H1 (cell line): ENCODE measurements around the gene PURA. TPM values are rescaled to one million over a fixed set of nuclear protein-coding genes. Genes with fewer than 3 reads are reported as not detected.

Source experiments
- CREB1 ChIP-seq: IDR thresholded peaks from 2 replicates; pipeline ENCODE4 v1.6.1; 2012; ENCODE audit warnings: inconsistent platforms
- CTBP2 ChIP-seq: IDR thresholded peaks from 2 replicates; pipeline ENCODE4 v1.7.0; 2011; ENCODE audit warnings: borderline replicate concordance, mild to moderate bottlenecking, moderate library complexity, mixed read lengths, low read length; ENCODE audit not compliant: insufficient read depth, insufficient read length
- JUND ChIP-seq: IDR thresholded peaks from 2 replicates; pipeline ENCODE4 v1.6.1; 2011; ENCODE audit warnings: mild to moderate bottlenecking, improper control_type of control experiment, low read length
- NANOG ChIP-seq: IDR thresholded peaks from 2 replicates; pipeline ENCODE4 v1.6.1; 2011; ENCODE audit warnings: low read length, low read depth, mild to moderate bottlenecking, inconsistent platforms; ENCODE audit not compliant: insufficient read depth, poor library complexity, severe bottlenecking
- POLR2A ChIP-seq, 2 experiments: IDR thresholded peaks; 1 replicate in 1 of 2; 2 replicates in 1 of 2; pipeline ENCODE4 v1.6.1; 2011; ENCODE audit warnings: low read depth in 2 of 2, low read length in 2 of 2, mild to moderate bottlenecking in 2 of 2; ENCODE audit errors: control extremely low read depth in 1 of 2
- polyA plus RNA-seq, 7 experiments: library from polyadenylated mRNA; depleted of rRNA in 3 of 7; stranded (reverse) in 5 of 7; unstranded in 2 of 7; fragments of >200 nt in 5 of 7; fragments of 200-250 nt in 2 of 7; gene quantifications; 1 replicate in 5 of 7; 2 replicates in 1 of 7; 4 replicates in 1 of 7; pipeline versions ENCODE4 v1.2.1 to v1.2.3, GENCODE V29; 2011 to 2013; ENCODE audit warnings: missing spikeins in 2 of 7, mixed read lengths in 2 of 7
- total RNA-seq: library from RNA; stranded (reverse); fragmentation: NEBNext Ultra II Directional; extraction: Animal tissue kit (Norgen Biotek cat#: 25700); gene quantifications from 2 replicates; pipeline ENCODE4 v1.2.1, GENCODE V29; 2021

Gene PURA
- total and polyA plus RNA-seq, 2 of the 8 experiments (the other 6 are each of a cell fraction or from before 2014, with no cell fraction given), result 0.98 to 2.1 TPM

DNA sequence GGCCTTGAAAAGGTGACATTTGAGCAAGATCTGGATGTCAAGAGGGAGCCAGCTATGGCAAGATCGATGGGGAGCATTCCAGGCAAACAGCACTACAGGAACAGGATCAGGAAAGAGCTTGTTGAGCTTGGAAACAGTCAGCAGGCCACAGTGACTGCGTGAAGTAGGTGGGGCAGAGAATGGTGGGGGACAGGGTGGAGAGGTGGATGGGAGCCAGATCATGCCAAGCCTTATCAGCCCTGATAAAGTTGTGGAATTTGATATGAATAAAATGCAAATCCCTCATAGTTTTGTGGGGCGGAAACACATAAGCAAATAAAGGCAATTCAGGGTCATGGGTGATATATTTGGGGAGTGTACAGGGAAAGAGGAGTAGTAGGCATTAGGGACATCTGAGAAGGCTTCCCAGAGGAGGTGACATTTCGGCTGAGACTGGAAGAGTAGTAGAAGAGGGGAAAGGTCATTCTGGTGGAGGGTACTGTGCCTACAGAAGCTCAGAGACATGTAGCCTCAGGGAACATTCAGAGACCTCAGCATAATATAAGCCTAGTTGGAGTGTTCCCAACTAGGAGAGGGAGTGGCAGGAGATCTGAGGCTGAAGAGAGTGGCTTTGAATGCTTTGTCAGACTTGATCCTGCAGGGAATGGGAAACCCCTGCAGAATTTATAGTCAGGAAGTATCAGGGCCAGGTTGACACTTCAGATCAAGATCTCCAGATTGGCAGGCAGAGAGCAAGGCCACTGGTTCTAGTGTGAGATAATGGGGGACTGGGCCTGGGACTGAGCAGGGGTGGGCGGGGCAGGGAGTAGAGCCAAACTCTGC is 51.4 kb downstream of the PURA start (continued):
- TF ChIP-seq JUND (no peak), CTBP2 (no peak), POLR2A (IDR thresholded peaks at IDR 0.05; ENCODE audit: control extremely low read depth in 1 of 2, low read depth in 2 of 2, low read length in 2 of 2) (no peak), CREB1 (no peak), NANOG (no peak)
